Measurements from ENCODE around the gene ZYG11B. TPM values are rescaled to one million over a fixed set of nuclear protein-coding genes. Genes with fewer than 3 reads are reported as not detected.

The ZYG11B gene
- total RNA-seq, 1 donor from 2014 or later = 18.2 TPM

- no peaks in the 10 kb centered on the region for H3K36me3 ChIP-seq (ENCODE audit: control insufficient read depth, insufficient read depth, low read length)
- no peaks in the 10 kb centered on the region for H3K27me3 ChIP-seq (ENCODE audit: control insufficient read depth, insufficient read depth, low read length)
- FAIRE-seq (no peak), DNase-seq (ENCODE audit: low read depth) (no peak)
- H3K4me3 ChIP-seq (ENCODE audit: low read depth, low read length) = no peak overlapping the region
- TF ChIP-seq CTCF (IDR thresholded peaks at IDR 0.05; ENCODE audit: insufficient read depth, low read length, severe bottlenecking) = no peak
Observed at GRCh38 chr1:52738148-52738547, 11.9 kb downstream of the ZYG11B start.

GRCh38 chr1:52738893-52739292 is 12.6 kb downstream of the ZYG11B start:
- FAIRE-seq (no peak), DNase-seq (ENCODE audit: low read depth) (no peak)
- no peaks in the 10 kb centered on the region for H3K36me3 ChIP-seq (ENCODE audit: control insufficient read depth, insufficient read depth, low read length)
- H3K4me3 ChIP-seq (ENCODE audit: low read depth, low read length) = no peak overlapping the region
- H3K27me3 ChIP-seq (ENCODE audit: control insufficient read depth, insufficient read depth, low read length) = no peaks in the 10 kb centered on the region
- no peak for TF ChIP-seq CTCF (IDR thresholded peaks at IDR 0.05; ENCODE audit: insufficient read depth, low read length, severe bottlenecking)

- TF ChIP-seq CTCF (IDR thresholded peaks at IDR 0.05; ENCODE audit: insufficient read depth, low read length, severe bottlenecking) = no peak
- Histone ChIP-seq H3K36me3 (ENCODE audit: control insufficient read depth, insufficient read depth, low read length) (no peaks in the 10 kb centered on the region), H3K27me3 (ENCODE audit: control insufficient read depth, insufficient read depth, low read length) (no peaks in the 10 kb centered on the region), H3K4me3 (ENCODE audit: low read depth, low read length) (no peak overlapping the region)
- FAIRE-seq = no peak
- DNase-seq (ENCODE audit: low read depth) = no peak
Observed at GRCh38 chr1:52739699-52740467, 13.6 kb downstream of the ZYG11B start.

- FAIRE-seq = no peak
- no peak for DNase-seq (ENCODE audit: low read depth)
- Histone ChIP-seq H3K36me3 (ENCODE audit: control insufficient read depth, insufficient read depth, low read length) (no peaks in the 10 kb centered on the region), H3K27me3 (ENCODE audit: control insufficient read depth, insufficient read depth, low read length) (no peaks in the 10 kb centered on the region), H3K4me3 (ENCODE audit: low read depth, low read length) (no peak overlapping the region)
- no peak for TF ChIP-seq CTCF (IDR thresholded peaks at IDR 0.05; ENCODE audit: insufficient read depth, low read length, severe bottlenecking)
Observed at GRCh38 chr1:52741259-52741658, 15.0 kb downstream of the ZYG11B start.

GRCh38 chr1:52746189-52746588 is 19.9 kb downstream of the ZYG11B start:
- Histone ChIP-seq H3K36me3 (ENCODE audit: control insufficient read depth, insufficient read depth, low read length) (no peaks in the 10 kb centered on the region), H3K4me3 (ENCODE audit: low read depth, low read length) (no peak overlapping the region), H3K27me3 (ENCODE audit: control insufficient read depth, insufficient read depth, low read length) (no peaks in the 10 kb centered on the region)
- TF ChIP-seq CTCF (IDR thresholded peaks at IDR 0.05; ENCODE audit: insufficient read depth, low read length, severe bottlenecking) = no peak
- DNase-seq (ENCODE audit: low read depth) (no peak), FAIRE-seq (no peak)

GRCh38 chr1:52747450-52747849 is 21.2 kb downstream of the ZYG11B start:
- TF ChIP-seq CTCF (IDR thresholded peaks at IDR 0.05; ENCODE audit: insufficient read depth, low read length, severe bottlenecking) = no peak
- no peak for FAIRE-seq

More at GRCh38 chr1:52747450-52747849, 21.2 kb downstream of the ZYG11B start:
- Histone ChIP-seq H3K27me3 (ENCODE audit: control insufficient read depth, insufficient read depth, low read length) (no peaks in the 10 kb centered on the region), H3K4me3 (ENCODE audit: low read depth, low read length) (no peak overlapping the region), H3K36me3 (ENCODE audit: control insufficient read depth, insufficient read depth, low read length) (no peaks in the 10 kb centered on the region)
- no peak for DNase-seq (ENCODE audit: low read depth)

Data from bronchial epithelial cell (primary cell).